GM19025 (cell line): ENCODE measurements around the gene PSAPL1.

ENCODE experiments used
- ATAC-seq: cut with Tn5 transposase; IDR thresholded peaks from one replicate; pipeline ENCODE4 v1.9.1; 2021; ENCODE audit warnings: mild to moderate bottlenecking, low read depth, moderate library complexity; ENCODE audit not compliant: unreplicated experiment

The PSAPL1 gene

GRCh38 chr4:7384929-7385890, 49.5 kb downstream of the PSAPL1 start:
- no peak for ATAC-seq

DNA sequence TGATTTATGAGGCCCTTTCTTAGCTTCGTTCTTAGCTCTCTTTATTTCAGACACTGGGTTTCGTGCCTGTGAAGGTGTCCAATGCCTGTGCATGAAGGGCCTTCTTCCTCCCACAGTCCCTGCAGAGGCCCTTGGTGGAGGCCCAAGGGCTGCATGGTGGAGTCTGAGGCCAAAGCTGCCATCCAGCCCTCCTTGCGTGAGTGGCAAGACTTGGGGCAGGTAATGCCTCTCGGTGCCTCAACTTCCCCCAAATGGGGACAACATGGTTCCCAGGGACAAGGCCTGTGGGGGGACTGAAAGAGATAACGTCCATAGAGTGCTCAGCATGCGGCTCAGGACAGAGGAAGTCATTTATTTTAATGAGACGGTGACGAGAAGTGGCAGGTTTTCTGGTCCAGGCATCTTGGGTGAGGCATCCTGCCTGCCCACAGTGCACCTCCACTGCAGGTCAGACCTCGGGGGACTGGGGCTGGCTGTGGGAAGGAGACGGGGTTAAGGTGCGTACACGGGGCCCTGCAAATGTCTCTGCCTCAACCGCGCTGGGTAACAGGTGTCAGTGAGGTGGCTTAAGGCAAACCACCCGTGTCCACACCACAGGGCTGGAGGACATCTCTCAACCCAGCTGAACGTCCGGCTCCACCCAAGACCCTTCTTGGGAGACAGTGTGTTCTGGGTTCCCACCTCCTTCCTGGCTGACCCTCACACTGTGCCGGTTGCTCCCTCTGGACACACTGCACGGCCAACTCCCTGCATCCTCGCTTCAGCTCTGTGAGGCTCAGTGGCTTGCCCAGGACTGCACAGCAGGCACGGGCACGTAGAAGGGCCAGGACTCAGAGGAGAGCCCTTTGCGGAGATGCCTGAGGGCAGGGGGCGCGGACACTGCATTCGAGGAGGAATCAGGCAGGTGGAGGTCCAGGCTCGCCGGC, 50.5 kb downstream of the PSAPL1 start:
- ATAC-seq = no peak

GRCh38 chr4:7383266-7383665, 51.5 kb downstream of the PSAPL1 start:
- no peak for ATAC-seq

GRCh38 chr4:7382634-7383014, 52.1 kb downstream of the PSAPL1 start:
- no peak for ATAC-seq

- ATAC-seq = no peak
These were observed 52.7 kb downstream of the PSAPL1 start for GRCh38 chr4:7381890-7382633.

DNA sequence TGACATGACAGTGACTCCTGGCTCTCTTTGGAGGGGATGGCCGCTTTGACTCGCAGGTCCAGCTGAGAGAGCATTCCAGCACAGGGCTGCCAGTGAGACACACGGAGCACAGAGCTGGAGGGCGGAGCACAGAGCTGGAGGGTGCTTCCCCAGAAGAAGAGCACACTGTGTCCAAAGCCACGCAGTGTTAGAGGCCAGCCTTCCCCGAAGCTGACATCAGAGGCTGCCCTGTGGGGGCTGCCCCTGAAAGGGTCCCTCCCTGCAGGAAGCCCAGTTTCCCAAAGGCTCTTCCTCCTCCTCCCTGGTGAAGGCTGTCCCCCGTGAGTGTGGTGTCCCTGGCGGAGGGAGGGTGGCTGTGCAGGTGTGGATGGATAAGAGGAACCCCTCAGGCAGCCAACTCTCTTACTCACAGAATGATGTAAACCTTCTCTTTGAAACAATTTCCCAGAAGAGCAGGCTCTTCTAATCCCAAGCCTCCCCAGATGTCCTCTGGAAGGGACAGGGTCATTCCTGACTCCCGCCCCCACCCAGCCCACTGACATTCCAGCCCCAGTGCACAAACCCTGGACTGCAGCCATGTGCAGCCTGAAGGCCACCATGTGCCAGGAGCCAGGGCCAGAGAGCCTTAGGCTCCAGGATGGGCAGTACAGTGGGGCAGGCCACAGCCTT, 53.4 kb downstream of the PSAPL1 start:
- no peak for ATAC-seq
